Heart left ventricle (tissue), 16 donors: Measurements from ENCODE around the gene SULF2. TPM values are rescaled to one million over a fixed set of nuclear protein-coding genes. Genes with fewer than 3 reads are reported as not detected.
A peak's percentile ranks its signal among the peaks of the same experiment; 100 is the strongest.

Experiments
- ATAC-seq, 4 donors: fragments of 200-7000 bp; cut with Tn5 transposase; one replicate each; pipeline ENCODE4 v1.9.1; 2020 to 2022; ENCODE audit warnings: moderate library complexity in 4 of 4, mild to moderate bottlenecking in 3 of 4, moderate number of reproducible peaks in 1 of 4
- DNase-seq, 5 donors: peaks; one replicate each; pipeline ENCODE4 v3.0.0-alpha.2; 2020
- H3K27ac ChIP-seq, 12 donors: fragments of 200-600 bp; sonication (generic) in 4 of 12; one replicate each; pipeline versions ENCODE4 v1.5.0 to v1.8.0; 2016 to 2022; ENCODE audit warnings: mild to moderate bottlenecking in 2 of 12
- H3K27me3 ChIP-seq, 9 donors: fragments of 200-600 bp; sonication (generic) in 2 of 9; one replicate each; pipeline versions ENCODE4 v1.5.1 to v1.8.0; 2016 to 2022; ENCODE audit warnings: mild to moderate bottlenecking in 3 of 9
- H3K36me3 ChIP-seq, 9 donors: fragments of 200-600 bp; sonication (generic) in 2 of 9; one replicate each; pipeline versions ENCODE4 v1.5.0 to v1.8.0; 2018 to 2022; ENCODE audit warnings: mild to moderate bottlenecking in 2 of 9
- H3K4me1 ChIP-seq, 12 donors: fragments of 200-600 bp; sonication (generic) in 4 of 12; one replicate each; pipeline versions ENCODE4 v1.5.0 to v1.8.0; 2016 to 2022; ENCODE audit warnings: mild to moderate bottlenecking in 3 of 12
- H3K4me3 ChIP-seq, 12 donors: fragments of 200-600 bp; sonication (generic) in 4 of 12; one replicate each; pipeline versions ENCODE4 v1.5.0 to v1.8.0; 2017 to 2022; ENCODE audit warnings: mild to moderate bottlenecking in 9 of 12, moderate library complexity in 4 of 12
- H3K9me3 ChIP-seq, 12 donors: fragments of 200-600 bp; sonication (generic) in 4 of 12; one replicate each; pipeline versions ENCODE4 v1.5.0 to v1.8.0; 2016 to 2022; ENCODE audit warnings: mild to moderate bottlenecking in 1 of 12
- POLR2A ChIP-seq, 2 donors: fragments of 450-650 bp; IDR thresholded peaks; one replicate each; pipeline ENCODE4 v1.6.1; 2017; ENCODE audit warnings: antibody characterized with exemption in 2 of 2, mild to moderate bottlenecking in 2 of 2, moderate library complexity in 2 of 2
- WGBS, 4 donors: extraction: QIAGEN DNeasy Blood & Tissue Kit in 2 of 4; methylation state at CpG; one replicate each; pipeline versions ENCODE4 v1.1.5 to v1.1.7; 2013 to 2018; 5-methylcytosine and 5-hydroxymethylcytosine counted together
- intact Hi-C, 10 donors: fragments of 100-400 bp; cut with DNase I; formaldehyde crosslinking; loops; one replicate each; pipeline versions ENCODE4 v1.11.1 to v1.14.2; 2022
- polyA plus RNA-seq, 2 donors: library from polyadenylated mRNA; stranded (reverse); fragments of 200-250 nt; gene quantifications; one replicate each; pipeline ENCODE4 v1.2.3, GENCODE V29; 2013
- total RNA-seq, 9 donors: library from RNA; depleted of rRNA in 2 of 9; stranded (reverse); fragments of >200 nt in 2 of 9; fragmentation: NEBNext Ultra II Directional in 3 of 9; extraction: Animal tissue kit (Norgen Biotek cat#: 25700) in 3 of 9; gene quantifications; one replicate each; pipeline versions ENCODE4 v1.1.0 to v1.2.4, GENCODE V29; 2016 to 2023
- TF ChIP-seq, protein P1 (sequence below), 12 donors: fragments of 200-600 bp; sonication (generic) in 4 of 12; IDR thresholded peaks; one replicate each; pipeline versions ENCODE4 v1.5.0 to v1.8.0; 2018 to 2022; ENCODE audit warnings: antibody characterized with exemption in 12 of 12, mild to moderate bottlenecking in 5 of 12
- donor health status: ischemic (EF 13 %, LVEDD 7.1; RV severe dilation, severe dysfunction).
- donor health status: healthy with polysubstance abuse.
- donor health status: DM: no; HTN: yes; CAD: no.
- donor health status: DM: no; HTN: no; CAD: no.
- donor health status: ischemic (EF 25% LVEDD 6.9; RV normal size, moderate dysfunction).
- donor health status: ischemic (EF 25% LVEDD 5.7; RV mildly dilated, moderate dysfunction).
- donor health status: healthy.
- donor health status: DM: yes; HTN: yes; CAD: no.
- donor health status: ischemic (EF 35%, LVEDD 5.7; RV mildly dilated, moderate dysfunction).
- donor health status: nonischemic (EF 11% LVEDD 7.7; RV severe dilation, severe dysfunction).
- donor health status: DM: yes; HTN: yes; CAD: no.
- donor health status: PGD.
- donor health status: ischemic (EF 29% LVEDD 5.4; RV normal size, mild dysfunction).
- donor health status: nonischemic (EF 23%, LVEDD 6.1; RV moderate dilation, normal function).

SULF2 gene
- total and polyA plus RNA-seq, 11 donors = 16.7 to 51.5 (median 28.5) TPM

GRCh38 chr20:47720636-47721427 is 64.4 kb downstream of the SULF2 start:
- peaks cover 0 to 14% (median 0%) of the 10 kb centered on the region in 12 donors for H3K4me1 ChIP-seq
- no peaks in the 10 kb centered on the region for H3K27me3 ChIP-seq
- no peak overlapping the region for H3K4me3 ChIP-seq
- H3K27ac ChIP-seq = peak overlapping the region in 1 of 12 donors; percentile 6
- TF ChIP-seq, protein P1, sequence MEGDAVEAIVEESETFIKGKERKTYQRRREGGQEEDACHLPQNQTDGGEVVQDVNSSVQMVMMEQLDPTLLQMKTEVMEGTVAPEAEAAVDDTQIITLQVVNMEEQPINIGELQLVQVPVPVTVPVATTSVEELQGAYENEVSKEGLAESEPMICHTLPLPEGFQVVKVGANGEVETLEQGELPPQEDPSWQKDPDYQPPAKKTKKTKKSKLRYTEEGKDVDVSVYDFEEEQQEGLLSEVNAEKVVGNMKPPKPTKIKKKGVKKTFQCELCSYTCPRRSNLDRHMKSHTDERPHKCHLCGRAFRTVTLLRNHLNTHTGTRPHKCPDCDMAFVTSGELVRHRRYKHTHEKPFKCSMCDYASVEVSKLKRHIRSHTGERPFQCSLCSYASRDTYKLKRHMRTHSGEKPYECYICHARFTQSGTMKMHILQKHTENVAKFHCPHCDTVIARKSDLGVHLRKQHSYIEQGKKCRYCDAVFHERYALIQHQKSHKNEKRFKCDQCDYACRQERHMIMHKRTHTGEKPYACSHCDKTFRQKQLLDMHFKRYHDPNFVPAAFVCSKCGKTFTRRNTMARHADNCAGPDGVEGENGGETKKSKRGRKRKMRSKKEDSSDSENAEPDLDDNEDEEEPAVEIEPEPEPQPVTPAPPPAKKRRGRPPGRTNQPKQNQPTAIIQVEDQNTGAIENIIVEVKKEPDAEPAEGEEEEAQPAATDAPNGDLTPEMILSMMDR (IDR thresholded peaks at IDR 0.05) = no peak
- TF ChIP-seq POLR2A (IDR thresholded peaks at IDR 0.05) = no peak
- DNase-seq (no peak), ATAC-seq (no peak)
- intact Hi-C loops = no loop called here
- 62 to 72% (median 66%) methylated on average over 7 of the region's 7 CpGs for WGBS, 4 donors
- no peaks in the 10 kb centered on the region for H3K36me3 ChIP-seq
- H3K9me3 ChIP-seq = no peaks in the 10 kb centered on the region

GRCh38 chr20:47719625-47720024 is 65.7 kb downstream of the SULF2 start:
- Histone ChIP-seq H3K4me3 (no peak overlapping the region), H3K36me3 (no peaks in the 10 kb centered on the region), H3K27me3 (no peaks in the 10 kb centered on the region), H3K27ac (no peak overlapping the region), H3K9me3 (no peaks in the 10 kb centered on the region), H3K4me1 (peaks cover 0 to 7% (median 0%) of the 10 kb centered on the region in 12 donors)
- 73 to 83% (median 76%) methylated on average over 2 of the region's 2 CpGs for WGBS, 4 donors
- TF ChIP-seq, protein P1 (IDR thresholded peaks at IDR 0.05) = no peak
- TF ChIP-seq POLR2A (IDR thresholded peaks at IDR 0.05) = no peak
- peak in 1 of 4 donors; percentile 43 for ATAC-seq
- no peak for DNase-seq
- intact Hi-C loops = no loop called here

- Histone ChIP-seq H3K4me1 (peaks cover 0 to 7% (median 0%) of the 10 kb centered on the region in 12 donors), H3K27me3 (no peaks in the 10 kb centered on the region), H3K9me3 (no peaks in the 10 kb centered on the region), H3K4me3 (no peak overlapping the region), H3K36me3 (no peaks in the 10 kb centered on the region), H3K27ac (no peak overlapping the region)
- TF ChIP-seq, protein P1 (IDR thresholded peaks at IDR 0.05) = no peak
- no peak for TF ChIP-seq POLR2A (IDR thresholded peaks at IDR 0.05)
- 58 to 71% (median 66%) methylated on average over 4 of the region's 4 CpGs for WGBS, 4 donors
- intact Hi-C loops = no loop called here
- DNase-seq (no peak), ATAC-seq (peak in 1 of 4 donors; percentile 49)
Observed at GRCh38 chr20:47719211-47719610, 66.1 kb downstream of the SULF2 start.

DNA sequence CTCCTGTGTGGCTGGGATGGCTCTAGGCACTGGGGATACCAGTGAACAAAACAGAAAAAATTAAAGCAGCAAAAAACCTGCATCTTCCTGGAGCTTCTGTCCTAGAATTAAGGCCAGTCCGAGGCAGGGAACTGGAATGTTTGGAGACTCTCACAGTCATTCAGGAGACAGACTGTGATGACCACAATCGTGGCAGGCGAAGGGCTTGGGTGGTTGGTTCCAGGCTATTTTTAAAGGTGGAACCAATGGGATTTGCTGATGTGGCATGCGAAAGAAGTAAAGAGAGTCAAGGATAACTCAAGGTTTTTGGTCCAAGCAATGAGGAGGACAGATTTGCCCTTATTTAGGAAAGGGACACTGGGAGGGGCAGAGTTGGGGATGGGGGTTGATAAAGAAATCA is 66.9 kb downstream of the SULF2 start:
- H3K27ac ChIP-seq = no peak overlapping the region
- DNase-seq = no peak
- intact Hi-C loops = no loop called here

More for the DNA sequence above, 66.9 kb downstream of the SULF2 start:
- 80 to 86% (median 84%) methylated on average over 4 of the region's 4 CpGs for WGBS, 4 donors
- H3K9me3 ChIP-seq = no peaks in the 10 kb centered on the region
- H3K4me3 ChIP-seq = no peak overlapping the region
- H3K4me1 ChIP-seq = peaks cover 0 to 10% (median 0%) of the 10 kb centered on the region in 12 donors
- no peak for ATAC-seq
- no peaks in the 10 kb centered on the region for H3K36me3 ChIP-seq
- no peaks in the 10 kb centered on the region for H3K27me3 ChIP-seq
- TF ChIP-seq, protein P1 (IDR thresholded peaks at IDR 0.05) = no peak
- no peak for TF ChIP-seq POLR2A (IDR thresholded peaks at IDR 0.05)
